Measurements from ENCODE around the gene TNIP2.
A peak's percentile ranks its signal among the peaks of the same experiment; 100 is the strongest.
"Not testable (repeated sequence)": the region's sequence is repeated elsewhere in the genome, so short reads cannot be mapped to it uniquely, and the experiment has no call there.

Gene TNIP2

GRCh38 chr4:2768921-2769336, 12.8 kb upstream of the TNIP2 start:
- no peak for DNase-seq (ENCODE audit: low read depth)

GRCh38 chr4:2768124-2768523, 12.0 kb upstream of the TNIP2 start:
- DNase-seq (ENCODE audit: low read depth), result no peak

GRCh38 chr4:2767705-2768074, 11.6 kb upstream of the TNIP2 start:
- DNase-seq (ENCODE audit: low read depth), result no peak

GRCh38 chr4:2767046-2767704, 11.0 kb upstream of the TNIP2 start:
- DNase-seq (ENCODE audit: low read depth), result no peak

GRCh38 chr4:2765832-2766526, 9.8 kb upstream of the TNIP2 start:
- DNase-seq (ENCODE audit: low read depth), result no peak

- DNase-seq (ENCODE audit: low read depth), result no peak
These were observed 7.4 kb upstream of the TNIP2 start for GRCh38 chr4:2763511-2763967.

GRCh38 chr4:2762486-2763370, 6.6 kb upstream of the TNIP2 start:
- DNase-seq (ENCODE audit: low read depth), result not testable (repeated sequence)

GRCh38 chr4:2762048-2762447, 5.9 kb upstream of the TNIP2 start:
- no peak for DNase-seq (ENCODE audit: low read depth)

- DNase-seq (ENCODE audit: low read depth), result no peak
These were observed 5.1 kb upstream of the TNIP2 start for GRCh38 chr4:2761035-2761923.

- no peak for DNase-seq (ENCODE audit: low read depth)
These were observed 1.3 kb upstream of the TNIP2 start for GRCh38 chr4:2757426-2757825.

- no peak for DNase-seq (ENCODE audit: low read depth)
These were observed 685 bp upstream of the TNIP2 start for GRCh38 chr4:2756691-2757350.

- DNase-seq (ENCODE audit: low read depth), result no peak
These were observed 1.0 kb downstream of the TNIP2 start for GRCh38 chr4:2754848-2755819.

- DNase-seq (ENCODE audit: low read depth), result no peak
These were observed 2.7 kb downstream of the TNIP2 start for GRCh38 chr4:2753436-2753835.

GRCh38 chr4:2750719-2751605, 5.2 kb downstream of the TNIP2 start:
- no peak for DNase-seq (ENCODE audit: low read depth)

- no peak for DNase-seq (ENCODE audit: low read depth)
These were observed 9.0 kb downstream of the TNIP2 start for GRCh38 chr4:2746891-2747695.

- peak; percentile 80 for DNase-seq (ENCODE audit: low read depth)
These were observed 9.9 kb downstream of the TNIP2 start for GRCh38 chr4:2745981-2746806.

GRCh38 chr4:2745516-2745915, 10.6 kb downstream of the TNIP2 start:
- DNase-seq (ENCODE audit: low read depth), result no peak

Measured in stimulated activated CD8-positive, alpha-beta memory T cell treated with anti-CD3 and anti-CD28 coated beads, Interleukin-7, amount 100 ng/mL, for 24 hours (primary cell).